GM23338 (cell line): ENCODE data around the gene ZBTB22.
"Not testable (repeated sequence)": the region's sequence is repeated elsewhere in the genome, so short reads cannot be mapped to it uniquely, and the experiment has no call there.

Experiments used
- CTCF ChIP-seq, 2 experiments: fragments of 200-600 bp in 1 of 2; sonication (generic) in 1 of 2; conservative IDR thresholded peaks; 2 replicates each; pipeline versions ENCODE4 v1.5.1 to v1.6.1; 2016 to 2017; ENCODE audit warnings: antibody characterized with exemption in 2 of 2, low read depth in 2 of 2, mild to moderate bottlenecking in 2 of 2, moderate library complexity in 1 of 2
- POLR2AphosphoS5 ChIP-seq: IDR thresholded peaks from 2 replicates; pipeline ENCODE4 v1.6.1; 2016; ENCODE audit warnings: antibody characterized with exemption, low read depth

DNA sequence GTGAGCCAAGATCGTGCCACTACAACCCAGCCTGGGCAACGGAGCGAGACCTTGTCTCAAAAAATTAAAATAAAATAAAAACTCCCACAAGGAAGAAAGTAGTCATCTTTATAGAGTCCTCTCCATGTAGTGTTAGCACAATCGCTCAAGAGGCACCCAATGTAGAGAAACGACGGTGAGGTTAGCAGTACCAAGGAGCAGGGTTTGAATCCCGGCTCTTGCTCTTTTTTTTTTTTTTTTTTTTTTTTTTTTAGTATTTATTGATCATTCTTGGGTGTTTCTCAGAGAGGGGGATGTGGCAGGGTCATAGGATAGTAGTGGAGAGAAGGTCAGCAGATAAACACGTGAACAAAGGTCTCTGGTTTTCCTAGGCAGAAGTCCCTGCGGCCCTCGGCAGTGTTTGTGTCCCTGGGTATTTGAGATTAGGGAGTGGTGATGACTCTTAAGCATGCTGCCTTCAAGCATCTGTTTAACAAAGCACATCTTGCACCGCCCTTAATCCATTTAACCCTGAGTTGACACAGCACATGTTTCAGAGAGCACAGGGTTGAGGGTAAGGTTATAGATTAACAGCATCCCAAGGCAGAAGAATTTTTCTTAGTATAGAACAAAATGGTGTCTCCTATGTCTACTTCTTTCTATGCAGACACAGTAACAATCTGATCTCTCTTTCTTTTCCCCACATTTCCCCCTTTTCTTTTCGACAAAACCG lies 39.8 kb upstream of the ZBTB22 start:
- TF ChIP-seq CTCF (conservative IDR thresholded peaks at IDR 0.05; ENCODE audit: low read depth in 2 of 2); POLR2AphosphoS5: not testable (repeated sequence)
